K562 (cell line): ENCODE results near the gene SHISA5. TPM values are rescaled to one million over a fixed set of nuclear protein-coding genes. Genes with fewer than 3 reads are reported as not detected.
A peak's percentile ranks its signal among the peaks of the same experiment; 100 is the strongest.

Source experiments
- ATAC-seq: fragments of 200-7000 bp; cut with Tn5 transposase; 3 replicates; pipeline ENCODE4 v1.9.1; 2020; ENCODE audit warnings: moderate library complexity
- BruUV-seq: library from RNA; stranded (reverse); fragments of 400-500 nt; replicated peaks from 2 replicates; lab custom pipeline; 2021; lab: Mats Ljungman, UMichigan
- CTCF ChIA-PET: fragments of 300-600 bp; formaldehyde crosslinking; extraction: SDS; loops from one replicate; lab custom pipeline; 2021; ENCODE audit warnings: low intra/inter-chr PET ratio; lab: Yijun Ruan, JAX
- POLR2A ChIA-PET: fragments of 300-600, 350-650 bp; sonication (Branson Sonifier 250); formaldehyde crosslinking; extraction: SDS; loops from one replicate; lab custom pipeline; 2021; ENCODE audit warnings: antibody characterized with exemption, inconsistent platforms; lab: Yijun Ruan, JAX
- DNase-seq, 4 experiments: peaks; one replicate each; pipeline versions ENCODE4 v3.0.0 to v3.0.0-alpha.2; 2011 to 2018; ENCODE audit warnings: low spot score in 3 of 4, mixed read lengths in 3 of 4; ENCODE audit errors: extremely low read depth in 1 of 4
- FAIRE-seq: peaks from 2 replicates; lab custom pipeline; 2011; peaks lifted over from hg19 to GRCh38; lab: Jason Lieb, UNC
- H2AFZ ChIP-seq: 2 replicates; pipeline ENCODE4 v1.6.0; 2011; ENCODE audit warnings: low read depth, low read length, control low read depth, inconsistent platforms
- H3K27ac ChIP-seq: fragments of 200-600 bp; 3 replicates; pipeline ENCODE4 v1.8.0; 2011; ENCODE audit warnings: low read depth, mild to moderate bottlenecking, control low read depth, inconsistent platforms, low read length, moderate library complexity, mixed read lengths; ENCODE audit errors: extremely low read depth
- H3K27me3 ChIP-seq, 2 experiments: fragments of 300-600 bp in 1 of 2; 2 replicates in 1 of 2; 3 replicates in 1 of 2; pipeline versions ENCODE4 v1.6.0 to v1.8.0; 2011; ENCODE audit warnings: inconsistent platforms in 2 of 2, low read length in 2 of 2, mild to moderate bottlenecking in 1 of 2, mixed read lengths in 1 of 2, moderate library complexity in 1 of 2; ENCODE audit not compliant: control insufficient read depth in 2 of 2, insufficient read depth in 2 of 2
- H3K36me3 ChIP-seq: fragments of 300-600 bp; 3 replicates; pipeline ENCODE4 v1.8.0; 2011; ENCODE audit warnings: mild to moderate bottlenecking, low read length, inconsistent platforms; ENCODE audit not compliant: control insufficient read depth, insufficient read depth
- H3K4me1 ChIP-seq, 2 experiments: fragments of 200-600 bp in 1 of 2; replicated peaks in 1 of 2; 2 replicates in 1 of 2; 3 replicates in 1 of 2; pipeline versions ENCODE4 v1.5.1 to v1.8.0; 2011; ENCODE audit warnings: inconsistent platforms in 2 of 2, low read length in 2 of 2, mild to moderate bottlenecking in 1 of 2, mixed read lengths in 1 of 2, moderate library complexity in 1 of 2; ENCODE audit not compliant: control insufficient read depth in 2 of 2, insufficient read depth in 2 of 2
- H3K4me2 ChIP-seq: 2 replicates; pipeline ENCODE4 v1.6.1; 2011; ENCODE audit warnings: low read length, control low read depth, inconsistent platforms, mixed read lengths; ENCODE audit not compliant: insufficient read depth
- H3K4me3 ChIP-seq: fragments of 200-600 bp; sonication (generic), shearing (Covaris generic); 2 replicates; pipeline ENCODE4 v1.5.1; 2016; ENCODE audit warnings: control low read depth, inconsistent platforms
- H3K79me2 ChIP-seq: fragments of 200-600 bp; 3 replicates; pipeline ENCODE4 v1.8.0; 2011; ENCODE audit warnings: low read length, inconsistent platforms; ENCODE audit not compliant: control insufficient read depth, insufficient read depth
- H3K9ac ChIP-seq, 2 experiments: 2 replicates each; pipeline versions ENCODE4 v1.6.0 to v1.6.1; 2011; ENCODE audit warnings: low read depth in 2 of 2, low read length in 2 of 2, control low read depth in 1 of 2, inconsistent platforms in 1 of 2, mild to moderate bottlenecking in 1 of 2, mixed read lengths in 1 of 2; ENCODE audit not compliant: insufficient read depth in 1 of 2
- H3K9me1 ChIP-seq: one replicate; pipeline ENCODE4 v1.6.0; 2011; ENCODE audit warnings: inconsistent platforms, mild to moderate bottlenecking, low read length, moderate library complexity; ENCODE audit not compliant: control insufficient read depth, insufficient read depth
- H3K9me3 ChIP-seq: replicated peaks from 2 replicates; pipeline ENCODE4 v1.5.1; 2011; ENCODE audit warnings: low read depth, low read length, inconsistent platforms; ENCODE audit not compliant: control insufficient read depth, insufficient read depth
- H4K20me1 ChIP-seq: replicated peaks from 2 replicates; pipeline ENCODE4 v1.6.1; 2011; ENCODE audit warnings: low read length, inconsistent platforms, mixed read lengths; ENCODE audit not compliant: control insufficient read depth, insufficient read depth
- BDP1 ChIP-seq: IDR thresholded peaks from 3 replicates; pipeline ENCODE4 v1.6.1; 2011; ENCODE audit not compliant: insufficient read length, insufficient read depth
- CHD1 ChIP-seq: fragments of 200-600 bp; sonication (generic); IDR thresholded peaks from one replicate; pipeline ENCODE4 v1.6.1; 2012; ENCODE audit warnings: mild to moderate bottlenecking, moderate library complexity, low read length, inconsistent platforms
- CXXC5 ChIP-seq: fragments of 250-450 bp; sonication (Bioruptor Pico); IDR thresholded peaks from 2 replicates; pipeline ENCODE4 v1.8.0; 2022; ENCODE audit warnings: inconsistent platforms, mild to moderate bottlenecking, moderate library complexity
- E2F5 ChIP-seq: sonication (generic); formaldehyde crosslinking; IDR thresholded peaks from 2 replicates; pipeline ENCODE4 v1.8.0; 2022; ENCODE audit warnings: mild to moderate bottlenecking, missing genetic modification reagents
- ESRRA ChIP-seq: fragments of 450-650 bp; IDR thresholded peaks from 2 replicates; pipeline ENCODE4 v1.6.1; 2014; ENCODE audit warnings: low read depth, mild to moderate bottlenecking, moderate library complexity, borderline replicate concordance
- HDAC1 ChIP-seq, 2 experiments: fragments of 450-650 bp; IDR thresholded peaks; 2 replicates each; pipeline ENCODE4 v1.6.1; 2016 to 2017; ENCODE audit warnings: inconsistent platforms in 1 of 2, mild to moderate bottlenecking in 1 of 2, moderate library complexity in 1 of 2
- HIVEP1 ChIP-seq: fragments of 250-450 bp; sonication (Bioruptor Pico); IDR thresholded peaks from 2 replicates; pipeline ENCODE4 v1.4.0; 2020; ENCODE audit warnings: mild to moderate bottlenecking
- JUN ChIP-seq, 2 experiments: sonication (generic) in 1 of 2; formaldehyde crosslinking in 1 of 2; IDR thresholded peaks; 2 replicates each; pipeline versions ENCODE4 v1.6.1 to v1.8.0; 2012 to 2022; ENCODE audit warnings: borderline replicate concordance in 2 of 2, mild to moderate bottlenecking in 2 of 2, improper control_type of control experiment in 1 of 2, low read depth in 1 of 2, low read length in 1 of 2, missing genetic modification reagents in 1 of 2
- MTA1 ChIP-seq: fragments of 450-650 bp; IDR thresholded peaks from 2 replicates; pipeline ENCODE4 v1.6.1; 2017; ENCODE audit warnings: borderline replicate concordance
- MTA3 ChIP-seq: fragments of 450-650 bp; formaldehyde crosslinking; IDR thresholded peaks from 2 replicates; pipeline ENCODE4 v1.6.1; 2017; ENCODE audit warnings: mild to moderate bottlenecking, borderline replicate concordance
- SIRT6 ChIP-seq: IDR thresholded peaks from one replicate; pipeline ENCODE4 v1.6.1; 2012; ENCODE audit warnings: low read depth, mild to moderate bottlenecking, control low read depth, inconsistent platforms, low read length, moderate library complexity
- SMAD4 ChIP-seq: fragments of 250-450 bp; sonication (Bioruptor Pico); conservative IDR thresholded peaks from 2 replicates; pipeline ENCODE4 v1.8.0; 2021; ENCODE audit warnings: inconsistent platforms, mild to moderate bottlenecking, moderate library complexity
- SUPT5H ChIP-seq: fragments of 450-650 bp; IDR thresholded peaks from 2 replicates; pipeline ENCODE4 v1.6.1; 2016
- XRCC4 ChIP-seq: IDR thresholded peaks from one replicate; pipeline ENCODE4 v1.6.1; 2011; ENCODE audit not compliant: insufficient read depth, insufficient read length; ENCODE audit errors: extremely low read depth
- XRCC5 ChIP-seq: fragments of 200-400 bp; formaldehyde crosslinking; IDR thresholded peaks from 2 replicates; pipeline ENCODE4 v1.6.1; 2017; ENCODE audit warnings: low read depth, mild to moderate bottlenecking, low read length
- ZNF23 ChIP-seq: fragments of 250-450 bp; sonication (Bioruptor Pico); IDR thresholded peaks from 2 replicates; pipeline ENCODE4 v1.4.0; 2020; ENCODE audit warnings: mild to moderate bottlenecking
- ZNF316 ChIP-seq: fragments of 450-650 bp; IDR thresholded peaks from 2 replicates; pipeline ENCODE4 v1.6.1; 2016
- ZNF740 ChIP-seq, 3 experiments: fragments of 200-800 bp in 1 of 3; sonication (Bioruptor generic) in 1 of 3; sonication (generic) in 1 of 3; formaldehyde crosslinking in 1 of 3; IDR thresholded peaks; 2 replicates each; pipeline versions ENCODE4 v1.6.1 to v1.8.0; 2016 to 2022; ENCODE audit warnings: mild to moderate bottlenecking in 2 of 3, missing compliant biosample characterization in 2 of 3, missing genetic modification characterization in 2 of 3, missing genetic modification reagents in 1 of 3
- ZSCAN32 ChIP-seq: fragments of 450-650 bp; formaldehyde crosslinking; IDR thresholded peaks from 2 replicates; pipeline ENCODE4 v1.4.0; 2020; ENCODE audit warnings: mild to moderate bottlenecking, moderate library complexity
- WGBS: fragments of 100-300 bp; shearing (Covaris generic); methylation state at CpG from one replicate; pipeline ENCODE4 v1.1.6; 2016; ENCODE audit warnings: low coverage, mixed read lengths; ENCODE audit not compliant: insufficient coverage; ENCODE audit errors: missing lambda C conversion rate; 5-methylcytosine and 5-hydroxymethylcytosine counted together
- in situ Hi-C: fragments of 300-500 bp; cut with MboI; formaldehyde crosslinking; loops from 4 replicates; pipeline ENCODE4 v1.15.0; 2018; ENCODE audit warnings: inconsistent platforms, mixed read lengths
- intact Hi-C: fragments of 100-400 bp; cut with micrococcal nuclease; formaldehyde crosslinking; loops from 2 replicates; pipeline ENCODE4 v1.14.2; 2022
- polyA plus RNA-seq, 8 experiments: library from polyadenylated mRNA; depleted of rRNA in 4 of 8; stranded (reverse) in 5 of 8; unstranded in 3 of 8; fragments of >200 nt; fragmentation: Nextera tagmentation in 2 of 8; fragmentation: Illumina TruSeq in 1 of 8; extraction: Ambion mirVana in 2 of 8; extraction: Trizol in 1 of 8; gene quantifications; 2 replicates each; pipeline versions ENCODE4 v1.2.1 to v1.2.3, GENCODE V29; 2011 to 2014; ENCODE audit warnings: inconsistent platforms in 1 of 8, missing spikeins in 1 of 8
- total RNA-seq, 7 experiments: library from RNA; depleted of rRNA in 6 of 7; stranded (reverse); fragments of >200 nt in 6 of 7; fragmentation: Illumina TruSeq in 2 of 7; extraction: Trizol in 2 of 7; gene quantifications; 2 replicates each; pipeline versions ENCODE4 v1.2.1 to v1.2.3, GENCODE V29; 2011 to 2021; ENCODE audit warnings: low replicate concordance in 1 of 7

Gene SHISA5
- total and polyA plus RNA-seq, 9 of the 15 experiments (the other 6 are each of a cell fraction or from before 2014, with no cell fraction given) = 8.4 to 85.8 (median 56.1) TPM

- ChIA-PET POLR2A (interaction anchor here (0.7 to 1.0 kb wide), 2 partner anchors 12 to 23 kb away, joined by 3 read pairs; no protein-coding TSS in a partner anchor), CTCF (no interaction called here)
- H4K20me1 ChIP-seq = no peaks in the 10 kb centered on the region
- peak within 1 kb of the TSS; percentile 66 for H3K4me2 ChIP-seq
- ATAC-seq = peak; percentile 83
- H3K9me3 ChIP-seq = no peaks in the 10 kb centered on the region
- peak; percentile 83 for FAIRE-seq
- intact Hi-C loops (no loop called here), in situ Hi-C loops (loop anchor here (10.0 kb wide), 2 partner anchors 195 to 235 kb away; no protein-coding TSS in a partner anchor)
- peaks cover 32% of the 10 kb centered on the region; the same call in 2 of the 3 replicates for H3K36me3 ChIP-seq
- peak within 1 kb of the TSS; percentile 59 to 85; a peak in 3 of 4 replicates for H3K9ac ChIP-seq
- WGBS = 32% methylated on average over 8 of the region's 15 CpGs
- peak; percentile 68 to 83 (median 76) for DNase-seq
- H3K27me3 ChIP-seq = no peaks in the 10 kb centered on the region
- peak within 1 kb of the TSS; percentile 57 for H3K4me3 ChIP-seq
- BruUV-seq = no TSS peak
- H3K79me2 ChIP-seq = no peaks in the 10 kb centered on the region; the same call in 1 of the 3 replicates
- peaks cover 11 to 40% of the 10 kb centered on the region in 2 experiments; a peak in 4 of 5 replicates for H3K4me1 ChIP-seq
- peak within 1 kb of the TSS; percentile 78 for H2AFZ ChIP-seq
- no peaks in the 10 kb centered on the region for H3K9me1 ChIP-seq
- peak within 1 kb of the TSS; percentile 68 for H3K27ac ChIP-seq
- TF ChIP-seq ZNF740 (CRISPR knock-in tag; IDR thresholded peaks at IDR 0.05) = peak; percentile 95
- TF ChIP-seq ZNF740 (tag; IDR thresholded peaks at IDR 0.05) = peak in 1 of 2 experiments; percentile 80; a peak in 2 of 4 replicates
- TF ChIP-seq ESRRA = no peak
- no peak for TF ChIP-seq ZNF23 (CRISPR knock-in tag)
- TF ChIP-seq HIVEP1 = no peak
- no peak for TF ChIP-seq E2F5
- TF ChIP-seq HDAC1 (IDR thresholded peaks at IDR 0.05) = peak in 1 of 2 experiments; percentile 55; a peak in 1 of 4 replicates
- no peak for TF ChIP-seq XRCC4
- TF ChIP-seq ZNF316 = no peak
- TF ChIP-seq JUN (IDR thresholded peaks at IDR 0.05; ENCODE audit: borderline replicate concordance, low read depth, low read length) = no peak
- no peak for TF ChIP-seq JUN (CRISPR knock-in tag; IDR thresholded peaks at IDR 0.05; ENCODE audit: borderline replicate concordance)
- TF ChIP-seq ZSCAN32 (CRISPR knock-in tag) = no peak
- TF ChIP-seq XRCC5 = no peak
- peak; percentile 40; the same call in 1 of the 2 replicates for TF ChIP-seq SUPT5H
- TF ChIP-seq SMAD4 = no peak
- TF ChIP-seq SIRT6 = no peak
- no peak for TF ChIP-seq BDP1
- no peak for TF ChIP-seq MTA3
- no peak for TF ChIP-seq CXXC5 (CRISPR knock-in tag)
- TF ChIP-seq CHD1 = no peak
- no peak for TF ChIP-seq MTA1
Observed at GRCh38 chr3:48429960-48430707, 73.8 kb downstream of the SHISA5 start, which contains the start of gene PLXNB1. PLXNB1 (minus strand) TSS chr3:48430086; CDS start chr3:48424611, 5,475 bp downstream.
